Fibroblast of the aortic adventitia (primary cell): ENCODE data around the gene RAD9A. TPM values are rescaled to one million over a fixed set of nuclear protein-coding genes. Genes with fewer than 3 reads are reported as not detected.

ENCODE experiments used
- DNase-seq: peaks from one replicate; pipeline ENCODE4 v3.0.0-alpha.2; 2010; ENCODE audit warnings: low read depth
- H3K4me3 ChIP-seq: 2 replicates; pipeline ENCODE4 v1.5.1; 2011; ENCODE audit warnings: low read depth, mild to moderate bottlenecking, control low read depth, low read length, moderate library complexity
- CTCF ChIP-seq: IDR thresholded peaks from 2 replicates; pipeline ENCODE4 v1.5.1; 2011; ENCODE audit warnings: mild to moderate bottlenecking, low read length, control low read depth, inconsistent platforms; ENCODE audit not compliant: insufficient read depth
- total RNA-seq: library from RNA; depleted of rRNA; stranded (reverse); fragments of >200 nt; gene quantifications from 2 replicates; pipeline ENCODE4 v1.2.3, GENCODE V29; 2012; ENCODE audit warnings: low replicate concordance

RAD9A gene
- total RNA-seq, 1 donor, result 4.7 TPM

GRCh38 chr11:67419325-67420049 lies 27.7 kb downstream of the RAD9A start:
- no peak for TF ChIP-seq CTCF
- no peak overlapping the region for H3K4me3 ChIP-seq
- no peak for DNase-seq

DNA sequence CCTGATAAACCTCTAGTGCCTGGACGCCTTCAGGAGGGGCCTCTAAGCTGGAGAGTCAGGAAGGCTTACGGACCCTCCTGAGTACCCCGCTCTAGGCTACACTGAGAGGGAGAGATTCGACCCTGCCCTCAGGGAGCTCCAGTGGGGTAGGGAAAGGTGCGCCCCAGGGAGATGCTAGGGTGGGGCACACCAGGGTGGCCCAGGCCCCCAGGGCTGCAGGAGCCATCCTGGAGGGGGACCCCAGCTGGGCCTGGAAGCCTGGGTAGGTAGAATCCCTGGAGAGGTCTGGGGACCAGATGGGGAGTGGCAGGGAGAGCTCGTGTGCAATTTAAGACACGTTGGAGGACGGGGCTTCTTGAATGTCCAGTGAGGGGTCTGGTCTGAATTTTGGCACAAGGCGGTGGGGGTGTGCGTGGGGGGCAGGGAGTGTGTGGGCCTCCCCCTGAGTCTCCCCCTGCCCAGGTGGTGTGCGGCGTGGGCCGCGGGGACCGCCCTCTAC lies 28.4 kb downstream of the RAD9A start:
- DNase-seq, result no peak
- H3K4me3 ChIP-seq, result peak overlapping the region; percentile 61
- no peak for TF ChIP-seq CTCF

- peak; percentile 74 for DNase-seq
- H3K4me3 ChIP-seq, result peak overlapping the region; percentile 61
- TF ChIP-seq CTCF, result no peak
Measured at GRCh38 chr11:67420646-67421429, 29.1 kb downstream of the RAD9A start.

- DNase-seq, result no peak
- TF ChIP-seq CTCF, result no peak
- peak overlapping the region; percentile 17 for H3K4me3 ChIP-seq
Measured at GRCh38 chr11:67421430-67422031, 29.7 kb downstream of the RAD9A start.

DNA sequence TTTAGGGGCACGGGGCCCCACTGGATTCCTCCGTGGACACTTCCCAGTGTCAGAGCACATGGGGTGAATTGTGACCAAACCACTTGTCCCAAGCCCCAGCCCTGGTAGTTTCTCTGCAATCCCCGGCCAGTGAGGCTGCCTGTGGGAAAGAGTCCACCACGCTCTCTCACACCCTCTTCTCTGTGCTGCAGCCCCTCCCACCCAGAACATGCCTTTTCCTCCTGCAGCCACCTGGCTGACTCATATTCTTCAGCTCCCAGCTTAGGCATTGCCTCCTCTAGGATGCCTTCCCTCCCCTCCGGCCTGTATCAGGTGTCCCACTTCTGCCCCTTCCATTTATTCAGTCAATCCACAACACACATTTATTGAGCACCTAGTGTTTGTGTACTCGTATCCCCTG lies 31.1 kb downstream of the RAD9A start:
- DNase-seq, result no peak
- TF ChIP-seq CTCF, result no peak
- H3K4me3 ChIP-seq, result no peak overlapping the region

DNA sequence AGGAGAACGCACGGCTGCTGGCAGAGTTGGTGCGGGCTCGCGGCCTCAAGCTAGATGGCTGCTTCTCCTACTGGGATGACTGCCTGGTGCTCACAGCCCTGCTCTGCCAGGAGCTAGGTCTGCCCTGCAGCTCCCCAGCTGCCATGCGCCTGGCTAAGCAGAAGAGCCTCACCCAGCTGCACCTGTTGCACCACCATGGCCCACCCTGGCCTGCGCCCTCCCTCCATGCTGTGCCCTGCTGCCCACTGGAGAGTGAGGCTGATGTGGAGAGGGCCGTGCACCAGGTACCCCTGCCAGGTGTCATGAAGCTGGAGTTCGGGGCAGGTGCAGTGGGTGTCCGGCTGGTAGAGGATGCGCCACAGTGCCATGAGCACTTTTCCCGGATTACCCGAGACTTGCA lies 31.7 kb downstream of the RAD9A start:
- H3K4me3 ChIP-seq, result no peak overlapping the region
- DNase-seq, result no peak
- TF ChIP-seq CTCF, result no peak
